ENCODE measurements around the gene PACRG.

DNA sequence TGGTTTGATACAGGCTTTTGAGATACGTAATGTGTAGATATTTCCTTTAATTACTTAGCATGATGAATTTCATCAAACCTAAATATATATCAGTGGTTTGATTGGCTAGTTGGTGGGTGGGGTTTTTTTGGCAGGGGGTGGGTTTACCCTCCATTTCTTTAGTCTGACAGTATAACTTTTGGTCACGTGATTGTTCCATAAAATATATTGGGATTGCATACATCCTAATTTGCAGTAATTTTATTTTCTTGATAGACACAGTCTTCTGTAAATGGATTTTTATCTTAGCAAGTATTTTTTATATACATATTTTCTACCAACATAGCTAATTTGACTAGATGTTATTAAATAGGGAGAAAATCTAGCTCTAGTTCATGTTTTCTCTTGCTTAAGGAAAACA, 509.3 kb downstream of the PACRG start:
- TF ChIP-seq EZH2 (IDR thresholded peaks at IDR 0.05; ENCODE audit: low read depth, unreplicated experiment): no peak
- TF ChIP-seq CTCF (conservative IDR thresholded peaks at IDR 0.05; ENCODE audit: low read depth in 2 of 2): no peak
- TF ChIP-seq JUNB (IDR thresholded peaks at IDR 0.05; ENCODE audit: unreplicated experiment): no peak
